Measurements from ENCODE around the gene CABP2.

- TF ChIP-seq POLR2A (IDR thresholded peaks at IDR 0.05; ENCODE audit: low read length) (no peak), GATA1 (IDR thresholded peaks at IDR 0.05; ENCODE audit: low read depth, low read length) (no peak)
Measured at GRCh38 chr11:67572747-67573419, 49.6 kb upstream of the CABP2 start.
